GM23338 (cell line): Measurements from ENCODE around the gene SH3GLB1. TPM values are rescaled to one million over a fixed set of nuclear protein-coding genes. Genes with fewer than 3 reads are reported as not detected.

Source experiments
- ATAC-seq: fragments of 200-7000 bp; cut with Tn5 transposase; 3 replicates; pipeline ENCODE4 v1.9.1; 2020
- DNase-seq: peaks from one replicate; pipeline ENCODE4 v3.0.0-alpha.2; 2015; ENCODE audit warnings: low spot score
- H2AFZ ChIP-seq: fragments of 200-600 bp; sonication (generic); 2 replicates; pipeline ENCODE4 v1.8.0; 2016; ENCODE audit warnings: antibody characterized with exemption, mild to moderate bottlenecking, moderate library complexity
- H3F3A ChIP-seq: fragments of 200-600 bp; sonication (generic); replicated peaks from 2 replicates; pipeline ENCODE4 v1.8.0; 2017; ENCODE audit warnings: antibody characterized with exemption, mixed run types, low read depth
- H3K27ac ChIP-seq: fragments of 200-600 bp; sonication (generic); 2 replicates; pipeline ENCODE4 v1.6.1; 2016; ENCODE audit warnings: low read depth
- H3K27me3 ChIP-seq: fragments of 200-600 bp; sonication (generic); 2 replicates; pipeline ENCODE4 v1.8.0; 2016; ENCODE audit warnings: mild to moderate bottlenecking, mixed run types, moderate library complexity; ENCODE audit not compliant: insufficient read depth
- H3K36me3 ChIP-seq: fragments of 200-600 bp; sonication (generic); 2 replicates; pipeline ENCODE4 v1.8.0; 2016; ENCODE audit warnings: mild to moderate bottlenecking; ENCODE audit not compliant: insufficient read depth
- H3K4me1 ChIP-seq: fragments of 200-600 bp; sonication (generic); 2 replicates; pipeline ENCODE4 v1.8.0; 2016; ENCODE audit warnings: mild to moderate bottlenecking, moderate library complexity; ENCODE audit not compliant: insufficient read depth
- H3K4me2 ChIP-seq: fragments of 200-600 bp; sonication (generic); 2 replicates; pipeline ENCODE4 v1.7.1; 2017; ENCODE audit warnings: mixed run types
- H3K4me3 ChIP-seq: fragments of 200-600 bp; sonication (generic); 2 replicates; pipeline ENCODE4 v1.6.1; 2016; ENCODE audit warnings: mixed run types
- H3K79me2 ChIP-seq: fragments of 200-600 bp; sonication (generic); replicated peaks from 2 replicates; pipeline ENCODE4 v1.8.0; 2017; ENCODE audit warnings: mild to moderate bottlenecking; ENCODE audit not compliant: insufficient read depth
- H3K9me2 ChIP-seq: fragments of 200-600 bp; sonication (generic); 2 replicates; pipeline ENCODE4 v1.8.0; 2017; ENCODE audit not compliant: insufficient read depth
- H4K20me1 ChIP-seq: fragments of 200-600 bp; sonication (generic); replicated peaks from 2 replicates; pipeline ENCODE4 v1.8.0; 2017; ENCODE audit warnings: mild to moderate bottlenecking; ENCODE audit not compliant: insufficient read depth
- H3K27ac Mint-ChIP-seq: 2 replicates; pipeline ENCODE4 v1.8.0; 2020; ENCODE audit warnings: inconsistent platforms, mild to moderate bottlenecking, moderate library complexity, mixed read lengths
- H3K27me3 Mint-ChIP-seq: 3 replicates; pipeline ENCODE4 v1.8.0; 2022; ENCODE audit warnings: low read depth, mild to moderate bottlenecking, moderate library complexity, mixed read lengths, inconsistent platforms; ENCODE audit not compliant: insufficient read depth, poor library complexity
- H3K36me3 Mint-ChIP-seq: 3 replicates; pipeline ENCODE4 v1.8.0; 2021; ENCODE audit warnings: low read depth, mild to moderate bottlenecking, inconsistent platforms, moderate library complexity, mixed read lengths
- H3K4me1 Mint-ChIP-seq: 3 replicates; pipeline ENCODE4 v1.8.0; 2020; ENCODE audit warnings: mild to moderate bottlenecking, inconsistent platforms, mixed read lengths
- H3K4me3 Mint-ChIP-seq: 3 replicates; pipeline ENCODE4 v1.8.0; 2021; ENCODE audit warnings: moderate library complexity, mild to moderate bottlenecking, inconsistent platforms, mixed read lengths
- H3K9me3 Mint-ChIP-seq: 3 replicates; pipeline ENCODE4 v1.8.0; 2020; ENCODE audit warnings: moderate library complexity, mild to moderate bottlenecking, inconsistent platforms, mixed read lengths
- polyA plus RNA-seq: library from polyadenylated mRNA; unstranded; fragments of >200 nt; fragmentation: Nextera tagmentation; extraction: Ambion mirVana; gene quantifications from 2 replicates; pipeline ENCODE4 v1.2.1, GENCODE V29; 2016
- total RNA-seq: library from RNA; depleted of rRNA; stranded (reverse); fragments of >200 nt; shearing (Covaris generic); gene quantifications from 2 replicates; pipeline ENCODE4 v1.2.3, GENCODE V29; 2014
- TF ChIP-seq, protein P1 (sequence below): IDR thresholded peaks from one replicate; pipeline ENCODE4 v1.6.1; 2018; ENCODE audit warnings: antibody characterized with exemption; ENCODE audit not compliant: unreplicated experiment
- TF ChIP-seq, protein P2 (sequence below), 2 experiments: fragments of 200-600 bp in 1 of 2; sonication (generic) in 1 of 2; conservative IDR thresholded peaks; 2 replicates each; pipeline versions ENCODE4 v1.5.1 to v1.6.1; 2016 to 2017; ENCODE audit warnings: antibody characterized with exemption in 2 of 2, low read depth in 2 of 2, mild to moderate bottlenecking in 2 of 2, moderate library complexity in 1 of 2

The SH3GLB1 gene
- total and polyA plus RNA-seq, 2 experiments from 2014 or later = 21.4 to 29.4 TPM

DNA sequence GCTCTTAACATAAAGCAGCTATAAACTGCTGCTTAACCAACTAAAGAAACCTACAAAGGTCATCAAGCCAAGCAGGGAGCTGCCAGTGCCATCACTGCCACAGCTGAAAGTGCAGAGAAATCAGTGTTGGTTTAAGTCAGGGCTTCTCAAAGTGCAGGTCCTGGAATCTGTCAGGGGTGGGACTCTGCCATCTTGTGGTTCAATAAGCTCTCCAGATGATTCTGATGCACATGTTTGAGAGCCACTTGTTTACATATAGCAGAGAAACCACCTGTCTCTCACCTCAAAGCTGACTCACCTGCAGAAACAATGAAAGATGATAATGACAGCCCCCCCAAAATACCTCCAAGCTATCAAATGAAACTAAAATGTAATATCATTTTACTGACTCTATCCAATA lies 49.3 kb downstream of the SH3GLB1 start:
- Mint-ChIP-seq H3K27me3 (no peaks in the 10 kb centered on the region), H3K27ac (peak overlapping the region; percentile 55; the same call in 1 of the 2 replicates), H3K9me3 (no peaks in the 10 kb centered on the region), H3K4me3 (no peak overlapping the region), H3K4me1 (peaks cover 30% of the 10 kb centered on the region), H3K36me3 (no peaks in the 10 kb centered on the region)
- Histone ChIP-seq H3K27me3 (no peaks in the 10 kb centered on the region), H3K27ac (no peak overlapping the region), H3K79me2 (no peaks in the 10 kb centered on the region), H4K20me1 (no peaks in the 10 kb centered on the region), H3K36me3 (no peaks in the 10 kb centered on the region), H3F3A (no peaks in the 10 kb centered on the region), H2AFZ (peak overlapping the region; percentile 25; the same call in 1 of the 2 replicates), H3K4me1 (peaks cover 7% of the 10 kb centered on the region), H3K4me2 (no peak overlapping the region), H3K4me3 (no peak overlapping the region), H3K9me2 (no peaks in the 10 kb centered on the region)
- peak; percentile 44 for ATAC-seq
- peak; percentile 51 for DNase-seq
- TF ChIP-seq, protein P1, sequence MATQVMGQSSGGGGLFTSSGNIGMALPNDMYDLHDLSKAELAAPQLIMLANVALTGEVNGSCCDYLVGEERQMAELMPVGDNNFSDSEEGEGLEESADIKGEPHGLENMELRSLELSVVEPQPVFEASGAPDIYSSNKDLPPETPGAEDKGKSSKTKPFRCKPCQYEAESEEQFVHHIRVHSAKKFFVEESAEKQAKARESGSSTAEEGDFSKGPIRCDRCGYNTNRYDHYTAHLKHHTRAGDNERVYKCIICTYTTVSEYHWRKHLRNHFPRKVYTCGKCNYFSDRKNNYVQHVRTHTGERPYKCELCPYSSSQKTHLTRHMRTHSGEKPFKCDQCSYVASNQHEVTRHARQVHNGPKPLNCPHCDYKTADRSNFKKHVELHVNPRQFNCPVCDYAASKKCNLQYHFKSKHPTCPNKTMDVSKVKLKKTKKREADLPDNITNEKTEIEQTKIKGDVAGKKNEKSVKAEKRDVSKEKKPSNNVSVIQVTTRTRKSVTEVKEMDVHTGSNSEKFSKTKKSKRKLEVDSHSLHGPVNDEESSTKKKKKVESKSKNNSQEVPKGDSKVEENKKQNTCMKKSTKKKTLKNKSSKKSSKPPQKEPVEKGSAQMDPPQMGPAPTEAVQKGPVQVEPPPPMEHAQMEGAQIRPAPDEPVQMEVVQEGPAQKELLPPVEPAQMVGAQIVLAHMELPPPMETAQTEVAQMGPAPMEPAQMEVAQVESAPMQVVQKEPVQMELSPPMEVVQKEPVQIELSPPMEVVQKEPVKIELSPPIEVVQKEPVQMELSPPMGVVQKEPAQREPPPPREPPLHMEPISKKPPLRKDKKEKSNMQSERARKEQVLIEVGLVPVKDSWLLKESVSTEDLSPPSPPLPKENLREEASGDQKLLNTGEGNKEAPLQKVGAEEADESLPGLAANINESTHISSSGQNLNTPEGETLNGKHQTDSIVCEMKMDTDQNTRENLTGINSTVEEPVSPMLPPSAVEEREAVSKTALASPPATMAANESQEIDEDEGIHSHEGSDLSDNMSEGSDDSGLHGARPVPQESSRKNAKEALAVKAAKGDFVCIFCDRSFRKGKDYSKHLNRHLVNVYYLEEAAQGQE = no peak
- TF ChIP-seq, protein P2, sequence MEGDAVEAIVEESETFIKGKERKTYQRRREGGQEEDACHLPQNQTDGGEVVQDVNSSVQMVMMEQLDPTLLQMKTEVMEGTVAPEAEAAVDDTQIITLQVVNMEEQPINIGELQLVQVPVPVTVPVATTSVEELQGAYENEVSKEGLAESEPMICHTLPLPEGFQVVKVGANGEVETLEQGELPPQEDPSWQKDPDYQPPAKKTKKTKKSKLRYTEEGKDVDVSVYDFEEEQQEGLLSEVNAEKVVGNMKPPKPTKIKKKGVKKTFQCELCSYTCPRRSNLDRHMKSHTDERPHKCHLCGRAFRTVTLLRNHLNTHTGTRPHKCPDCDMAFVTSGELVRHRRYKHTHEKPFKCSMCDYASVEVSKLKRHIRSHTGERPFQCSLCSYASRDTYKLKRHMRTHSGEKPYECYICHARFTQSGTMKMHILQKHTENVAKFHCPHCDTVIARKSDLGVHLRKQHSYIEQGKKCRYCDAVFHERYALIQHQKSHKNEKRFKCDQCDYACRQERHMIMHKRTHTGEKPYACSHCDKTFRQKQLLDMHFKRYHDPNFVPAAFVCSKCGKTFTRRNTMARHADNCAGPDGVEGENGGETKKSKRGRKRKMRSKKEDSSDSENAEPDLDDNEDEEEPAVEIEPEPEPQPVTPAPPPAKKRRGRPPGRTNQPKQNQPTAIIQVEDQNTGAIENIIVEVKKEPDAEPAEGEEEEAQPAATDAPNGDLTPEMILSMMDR (conservative IDR thresholded peaks at IDR 0.05; ENCODE audit: low read depth in 2 of 2) = peak; percentile 33 to 56

DNA sequence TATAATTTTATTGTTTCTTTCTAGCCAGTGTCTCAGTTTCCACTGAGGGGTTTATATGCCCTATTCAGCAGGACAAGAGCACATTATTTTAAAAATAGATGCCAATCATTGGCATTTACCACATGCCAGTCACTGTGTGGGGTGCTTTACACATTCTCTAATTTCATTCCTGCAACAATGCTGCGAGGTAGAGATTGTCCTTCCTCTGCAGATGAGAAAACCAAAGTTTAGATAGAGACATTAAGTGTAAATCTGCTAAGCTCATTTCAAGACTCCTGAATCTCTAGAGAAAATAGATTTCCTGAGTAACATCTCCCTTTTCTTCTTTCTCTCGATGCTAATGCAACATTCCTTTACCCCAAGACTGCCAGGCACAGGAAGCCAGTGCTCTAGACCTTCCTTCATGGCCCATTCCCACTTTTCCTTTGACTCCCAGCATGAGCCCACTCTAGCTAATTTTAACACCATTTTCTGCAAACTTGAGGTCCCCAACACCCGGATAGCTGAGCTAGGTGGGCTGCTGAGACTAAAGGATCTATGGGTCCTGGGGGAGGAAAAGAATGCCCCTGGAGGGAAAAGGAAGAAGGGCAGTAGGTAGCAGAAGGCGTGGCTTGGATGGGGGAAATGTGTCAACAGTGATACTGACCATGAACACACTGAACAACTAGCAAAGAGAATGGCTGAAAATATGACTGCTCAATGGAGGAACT lies 50.0 kb downstream of the SH3GLB1 start:
- ATAC-seq = peak; percentile 60
- TF ChIP-seq, protein P2 (conservative IDR thresholded peaks at IDR 0.05; ENCODE audit: low read depth in 2 of 2) = peak in 1 of 2 experiments; percentile 20; a peak in 2 of 4 replicates
- TF ChIP-seq, protein P1 = no peak
- Mint-ChIP-seq H3K4me1 (peaks cover 26% of the 10 kb centered on the region), H3K4me3 (no peak overlapping the region), H3K36me3 (no peaks in the 10 kb centered on the region), H3K27ac (no peak overlapping the region), H3K9me3 (no peaks in the 10 kb centered on the region), H3K27me3 (no peaks in the 10 kb centered on the region)
- H4K20me1 ChIP-seq = no peaks in the 10 kb centered on the region
- H2AFZ ChIP-seq = no peak overlapping the region
- no peak overlapping the region for H3K4me3 ChIP-seq
- no peaks in the 10 kb centered on the region for H3F3A ChIP-seq
- no peak overlapping the region for H3K4me2 ChIP-seq
- H3K9me2 ChIP-seq = no peaks in the 10 kb centered on the region
- peaks cover 7% of the 10 kb centered on the region for H3K4me1 ChIP-seq
- H3K27ac ChIP-seq = no peak overlapping the region
- H3K79me2 ChIP-seq = no peaks in the 10 kb centered on the region
- no peaks in the 10 kb centered on the region for H3K27me3 ChIP-seq
- DNase-seq = peak; percentile 39
- H3K36me3 ChIP-seq = no peaks in the 10 kb centered on the region
